GM18861 (cell line): ENCODE results near the gene TPPP.

Experiments used
- ATAC-seq: cut with Tn5 transposase; IDR thresholded peaks from one replicate; pipeline ENCODE4 v1.9.1; 2021; ENCODE audit not compliant: unreplicated experiment

The TPPP gene

DNA sequence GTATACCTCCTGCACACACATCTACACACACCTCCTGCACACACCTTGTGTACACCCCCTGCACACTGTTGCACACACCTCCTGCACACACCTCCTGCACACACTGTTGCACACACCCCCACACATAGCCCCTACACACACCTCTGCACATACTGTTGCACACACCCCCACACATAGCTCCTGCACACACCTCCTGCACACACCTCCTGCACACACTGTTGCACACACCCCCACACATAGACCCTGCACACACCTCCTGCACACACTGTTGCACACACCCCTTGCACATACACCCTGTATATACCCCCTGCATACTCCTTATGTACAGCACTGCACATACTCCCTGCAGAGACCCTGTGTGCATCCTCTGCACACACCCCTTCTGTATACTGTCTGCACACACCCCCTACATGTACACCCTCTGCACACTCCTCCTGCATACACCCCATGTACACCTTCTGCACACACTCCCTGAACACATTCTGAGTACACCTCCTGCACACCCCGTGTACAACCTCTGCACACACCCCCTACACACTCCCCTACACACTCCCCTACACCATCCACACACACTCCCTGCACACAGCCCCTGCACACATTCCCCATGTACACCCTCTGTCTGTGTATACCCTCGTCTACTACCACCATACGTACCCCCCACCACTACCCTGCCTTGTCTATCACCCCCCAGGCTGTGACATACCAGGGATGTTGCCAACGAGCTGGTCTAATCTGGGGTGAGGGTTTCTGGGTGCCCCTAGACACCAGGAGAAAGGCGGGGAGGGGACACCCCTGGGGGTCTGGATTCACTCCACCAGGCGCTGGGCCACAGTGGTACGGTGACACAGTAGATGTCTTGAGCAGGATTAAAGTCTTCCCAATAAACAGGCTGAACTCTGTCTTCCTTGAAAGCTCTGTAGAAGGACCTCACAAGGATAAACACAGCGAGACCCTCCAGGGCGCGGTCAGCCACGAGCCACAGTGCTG is 82.1 kb downstream of the TPPP start:
- ATAC-seq = no peak

DNA sequence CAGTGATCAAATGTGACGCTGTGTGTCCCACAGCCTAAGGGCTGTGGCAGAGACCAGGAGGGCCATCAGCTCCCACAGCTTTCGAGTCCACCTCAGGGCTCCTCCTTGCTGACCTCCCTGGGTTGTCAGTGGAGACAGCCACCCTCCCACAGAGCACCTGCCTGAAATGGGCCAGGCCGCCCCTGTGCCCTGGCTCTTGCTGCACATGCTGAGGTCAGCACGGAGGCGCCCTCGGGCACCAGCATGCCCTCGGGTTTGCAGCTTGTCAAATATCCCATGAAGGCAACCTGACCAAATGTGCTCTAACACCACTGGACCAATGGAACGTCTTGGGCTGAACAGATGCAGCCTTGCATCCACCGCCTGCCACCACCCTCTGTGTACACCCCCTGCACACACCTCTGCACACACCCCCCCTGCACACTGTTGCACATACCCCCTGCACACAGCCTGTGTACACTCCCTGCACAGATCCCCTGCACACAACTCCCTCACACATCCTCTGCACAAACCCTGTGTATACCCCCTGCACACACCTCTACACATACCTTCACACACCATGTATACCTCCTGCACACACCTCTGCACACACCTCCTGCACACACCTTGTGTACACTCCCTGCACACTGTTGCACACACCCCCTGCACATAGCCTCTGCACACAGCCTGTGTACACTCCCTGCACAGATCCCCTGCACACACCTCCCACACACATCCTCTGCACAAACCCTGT is 83.0 kb downstream of the TPPP start:
- no peak for ATAC-seq
